HL-60 (cell line): ENCODE data around the gene PARN.
"Not testable (repeated sequence)": the region's sequence is repeated elsewhere in the genome, so short reads cannot be mapped to it uniquely, and the experiment has no call there.

ENCODE experiments used
- DNase-seq, 2 experiments: peaks; one replicate each; pipeline ENCODE4 v3.0.0-alpha.2; 2010 to 2020; ENCODE audit warnings: low read depth in 1 of 2, low spot score in 1 of 2
- H3K27ac ChIP-seq: fragments of 250-450 bp; sonication (Bioruptor Pico); replicated peaks from 2 replicates; pipeline ENCODE4 v1.5.1; 2020; ENCODE audit warnings: mild to moderate bottlenecking, moderate library complexity
- H3K27me3 ChIP-seq: fragments of 250-450 bp; sonication (Bioruptor Pico); 2 replicates; pipeline ENCODE4 v1.5.1; 2021; ENCODE audit warnings: mild to moderate bottlenecking, moderate library complexity; ENCODE audit not compliant: insufficient read depth, poor library complexity, severe bottlenecking
- H3K4me3 ChIP-seq: replicated peaks from 2 replicates; pipeline ENCODE4 v1.5.1; 2011; ENCODE audit warnings: mild to moderate bottlenecking, control low read depth, low read length; ENCODE audit not compliant: insufficient read depth
- GABPA ChIP-seq: IDR thresholded peaks from 2 replicates; pipeline ENCODE4 v1.6.1; 2012; ENCODE audit warnings: low read depth
- POLR2AphosphoS5 ChIP-seq: IDR thresholded peaks from 2 replicates; pipeline ENCODE4 v1.6.1; 2012; ENCODE audit warnings: low read depth
- SPI1 ChIP-seq: IDR thresholded peaks from 2 replicates; pipeline ENCODE4 v1.6.1; 2012; ENCODE audit warnings: low read depth, mild to moderate bottlenecking, borderline replicate concordance
- TF ChIP-seq, protein P1 (sequence below): IDR thresholded peaks from one replicate; pipeline ENCODE4 v1.5.1; 2011; ENCODE audit warnings: low read length, control low read depth, inconsistent platforms; ENCODE audit not compliant: insufficient read depth
- TF ChIP-seq, protein P2 (sequence below): IDR thresholded peaks from 2 replicates; pipeline ENCODE4 v1.6.1; 2012; ENCODE audit warnings: low read depth; ENCODE audit not compliant: insufficient replicate concordance

PARN gene

DNA sequence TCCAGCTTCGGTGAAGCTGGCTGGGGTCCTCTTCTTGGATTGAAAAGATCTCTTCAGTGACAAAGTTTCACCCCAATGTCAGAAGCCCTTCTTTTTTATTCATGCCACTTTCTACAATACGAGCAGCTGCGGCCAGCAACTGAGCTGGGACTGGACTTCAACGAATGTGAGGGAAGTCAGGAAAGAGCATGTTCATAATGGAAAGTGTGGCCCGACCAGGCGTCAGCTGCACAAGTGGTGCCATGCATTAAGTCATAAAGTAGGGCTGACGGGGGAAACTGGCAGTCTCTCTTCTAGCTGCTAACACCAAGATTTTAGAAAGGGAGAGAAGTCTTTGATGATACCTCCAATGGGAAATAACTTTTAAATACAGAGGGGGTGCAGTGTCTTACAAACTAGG lies 192.6 kb downstream of the PARN start:
- TF ChIP-seq POLR2AphosphoS5 = no peak
- TF ChIP-seq SPI1 = no peak
- TF ChIP-seq, protein P1, sequence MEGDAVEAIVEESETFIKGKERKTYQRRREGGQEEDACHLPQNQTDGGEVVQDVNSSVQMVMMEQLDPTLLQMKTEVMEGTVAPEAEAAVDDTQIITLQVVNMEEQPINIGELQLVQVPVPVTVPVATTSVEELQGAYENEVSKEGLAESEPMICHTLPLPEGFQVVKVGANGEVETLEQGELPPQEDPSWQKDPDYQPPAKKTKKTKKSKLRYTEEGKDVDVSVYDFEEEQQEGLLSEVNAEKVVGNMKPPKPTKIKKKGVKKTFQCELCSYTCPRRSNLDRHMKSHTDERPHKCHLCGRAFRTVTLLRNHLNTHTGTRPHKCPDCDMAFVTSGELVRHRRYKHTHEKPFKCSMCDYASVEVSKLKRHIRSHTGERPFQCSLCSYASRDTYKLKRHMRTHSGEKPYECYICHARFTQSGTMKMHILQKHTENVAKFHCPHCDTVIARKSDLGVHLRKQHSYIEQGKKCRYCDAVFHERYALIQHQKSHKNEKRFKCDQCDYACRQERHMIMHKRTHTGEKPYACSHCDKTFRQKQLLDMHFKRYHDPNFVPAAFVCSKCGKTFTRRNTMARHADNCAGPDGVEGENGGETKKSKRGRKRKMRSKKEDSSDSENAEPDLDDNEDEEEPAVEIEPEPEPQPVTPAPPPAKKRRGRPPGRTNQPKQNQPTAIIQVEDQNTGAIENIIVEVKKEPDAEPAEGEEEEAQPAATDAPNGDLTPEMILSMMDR = no peak
- no peak for TF ChIP-seq GABPA
- TF ChIP-seq, protein P2, sequence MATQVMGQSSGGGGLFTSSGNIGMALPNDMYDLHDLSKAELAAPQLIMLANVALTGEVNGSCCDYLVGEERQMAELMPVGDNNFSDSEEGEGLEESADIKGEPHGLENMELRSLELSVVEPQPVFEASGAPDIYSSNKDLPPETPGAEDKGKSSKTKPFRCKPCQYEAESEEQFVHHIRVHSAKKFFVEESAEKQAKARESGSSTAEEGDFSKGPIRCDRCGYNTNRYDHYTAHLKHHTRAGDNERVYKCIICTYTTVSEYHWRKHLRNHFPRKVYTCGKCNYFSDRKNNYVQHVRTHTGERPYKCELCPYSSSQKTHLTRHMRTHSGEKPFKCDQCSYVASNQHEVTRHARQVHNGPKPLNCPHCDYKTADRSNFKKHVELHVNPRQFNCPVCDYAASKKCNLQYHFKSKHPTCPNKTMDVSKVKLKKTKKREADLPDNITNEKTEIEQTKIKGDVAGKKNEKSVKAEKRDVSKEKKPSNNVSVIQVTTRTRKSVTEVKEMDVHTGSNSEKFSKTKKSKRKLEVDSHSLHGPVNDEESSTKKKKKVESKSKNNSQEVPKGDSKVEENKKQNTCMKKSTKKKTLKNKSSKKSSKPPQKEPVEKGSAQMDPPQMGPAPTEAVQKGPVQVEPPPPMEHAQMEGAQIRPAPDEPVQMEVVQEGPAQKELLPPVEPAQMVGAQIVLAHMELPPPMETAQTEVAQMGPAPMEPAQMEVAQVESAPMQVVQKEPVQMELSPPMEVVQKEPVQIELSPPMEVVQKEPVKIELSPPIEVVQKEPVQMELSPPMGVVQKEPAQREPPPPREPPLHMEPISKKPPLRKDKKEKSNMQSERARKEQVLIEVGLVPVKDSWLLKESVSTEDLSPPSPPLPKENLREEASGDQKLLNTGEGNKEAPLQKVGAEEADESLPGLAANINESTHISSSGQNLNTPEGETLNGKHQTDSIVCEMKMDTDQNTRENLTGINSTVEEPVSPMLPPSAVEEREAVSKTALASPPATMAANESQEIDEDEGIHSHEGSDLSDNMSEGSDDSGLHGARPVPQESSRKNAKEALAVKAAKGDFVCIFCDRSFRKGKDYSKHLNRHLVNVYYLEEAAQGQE = no peak
- H3K4me3 ChIP-seq = no peak overlapping the region
- H3K27ac ChIP-seq = no peak overlapping the region
- DNase-seq = no peak
- no peaks in the 10 kb centered on the region for H3K27me3 ChIP-seq

GRCh38 chr16:14436401-14436955 lies 193.6 kb downstream of the PARN start:
- no peak overlapping the region for H3K4me3 ChIP-seq
- DNase-seq = no peak
- TF ChIP-seq GABPA (no peak), SPI1 (no peak), POLR2AphosphoS5 (no peak)
- TF ChIP-seq, protein P2 = no peak
- TF ChIP-seq, protein P1 = no peak
- H3K27ac ChIP-seq = no peak overlapping the region
- H3K27me3 ChIP-seq = no peaks in the 10 kb centered on the region

DNA sequence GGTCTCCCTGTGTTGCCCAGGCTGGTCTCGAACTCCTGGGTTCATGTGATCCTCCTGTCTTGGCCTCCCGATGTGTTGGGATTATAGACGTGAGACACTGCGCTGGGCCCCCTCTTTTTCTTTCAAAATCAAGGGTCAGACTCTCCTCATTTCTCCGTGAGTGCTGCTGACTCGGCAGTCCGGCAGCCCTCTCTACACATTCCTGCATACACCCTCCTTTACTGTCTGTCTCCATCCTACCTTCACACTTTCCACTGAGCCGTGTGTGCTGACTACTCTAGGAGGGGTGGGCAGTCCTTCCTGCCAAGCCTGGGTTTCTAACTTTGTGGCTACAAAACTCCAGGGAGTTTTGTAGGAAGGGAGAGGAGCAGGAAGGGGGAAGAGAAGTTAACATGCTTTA lies 195.2 kb downstream of the PARN start:
- DNase-seq = no peak
- no peak overlapping the region for H3K27ac ChIP-seq
- no peak overlapping the region for H3K4me3 ChIP-seq
- no peaks in the 10 kb centered on the region for H3K27me3 ChIP-seq
- TF ChIP-seq GABPA (no peak), POLR2AphosphoS5 (no peak), SPI1 (no peak)
- TF ChIP-seq, protein P2 = no peak
- TF ChIP-seq, protein P1 = no peak

- not testable (repeated sequence) for DNase-seq, H3K27me3 ChIP-seq, H3K27ac ChIP-seq, H3K4me3 ChIP-seq
These were observed 201.0 kb downstream of the PARN start for GRCh38 chr16:14428971-14429637.
